ENCODE data around the gene MTG2. TPM values are rescaled to one million over a fixed set of nuclear protein-coding genes. Genes with fewer than 3 reads are reported as not detected.

MTG2 gene
- total RNA-seq, 1 donor from 2014 or later: 29.3 TPM

DNA sequence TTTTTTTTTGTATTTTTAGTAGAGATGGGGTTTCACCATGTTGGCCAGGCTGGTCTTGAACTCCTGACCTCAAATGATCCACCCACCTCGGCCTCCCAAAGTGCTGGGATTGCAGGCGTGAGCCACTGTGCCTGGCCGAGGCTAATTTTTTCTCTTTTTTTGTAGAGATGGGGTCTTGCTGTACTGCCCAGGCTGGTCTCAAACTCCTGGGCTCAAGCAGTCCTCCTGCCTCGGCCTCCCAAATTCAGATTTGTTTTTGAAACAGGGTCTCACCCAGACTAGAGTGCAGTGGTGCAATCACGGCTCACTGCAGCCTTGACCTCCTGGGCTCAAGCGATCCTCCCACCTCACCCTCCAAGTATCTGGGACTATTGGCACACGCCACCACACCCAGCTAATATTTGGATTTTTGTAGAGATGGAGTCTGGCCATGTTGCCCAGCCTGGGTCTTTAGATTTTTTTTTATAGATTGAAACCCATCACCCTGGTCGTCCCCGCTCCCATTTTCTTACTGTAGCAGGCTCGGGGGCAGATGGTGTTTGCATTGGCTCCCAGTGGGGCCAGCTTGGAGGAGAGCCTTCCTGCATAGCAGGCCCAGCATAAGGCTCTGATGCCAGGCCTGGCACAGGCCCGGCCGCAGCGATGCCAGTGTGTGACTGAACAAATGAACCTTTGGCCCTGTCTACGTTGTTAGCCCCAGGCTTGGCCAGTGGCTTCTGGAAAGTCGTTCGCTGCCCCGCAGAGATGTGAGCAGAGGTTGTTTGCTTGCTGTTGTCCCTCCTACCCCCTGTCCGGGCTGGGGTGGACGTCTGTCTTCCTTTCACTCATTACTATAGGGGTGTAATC, 4.3 kb upstream of the MTG2 start:
- TF ChIP-seq, protein P1, sequence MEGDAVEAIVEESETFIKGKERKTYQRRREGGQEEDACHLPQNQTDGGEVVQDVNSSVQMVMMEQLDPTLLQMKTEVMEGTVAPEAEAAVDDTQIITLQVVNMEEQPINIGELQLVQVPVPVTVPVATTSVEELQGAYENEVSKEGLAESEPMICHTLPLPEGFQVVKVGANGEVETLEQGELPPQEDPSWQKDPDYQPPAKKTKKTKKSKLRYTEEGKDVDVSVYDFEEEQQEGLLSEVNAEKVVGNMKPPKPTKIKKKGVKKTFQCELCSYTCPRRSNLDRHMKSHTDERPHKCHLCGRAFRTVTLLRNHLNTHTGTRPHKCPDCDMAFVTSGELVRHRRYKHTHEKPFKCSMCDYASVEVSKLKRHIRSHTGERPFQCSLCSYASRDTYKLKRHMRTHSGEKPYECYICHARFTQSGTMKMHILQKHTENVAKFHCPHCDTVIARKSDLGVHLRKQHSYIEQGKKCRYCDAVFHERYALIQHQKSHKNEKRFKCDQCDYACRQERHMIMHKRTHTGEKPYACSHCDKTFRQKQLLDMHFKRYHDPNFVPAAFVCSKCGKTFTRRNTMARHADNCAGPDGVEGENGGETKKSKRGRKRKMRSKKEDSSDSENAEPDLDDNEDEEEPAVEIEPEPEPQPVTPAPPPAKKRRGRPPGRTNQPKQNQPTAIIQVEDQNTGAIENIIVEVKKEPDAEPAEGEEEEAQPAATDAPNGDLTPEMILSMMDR (IDR thresholded peaks at IDR 0.05): no peak
- H3K9me3 Mint-ChIP-seq (ENCODE audit: unreplicated experiment): no peaks in the 10 kb centered on the region
- H3K27ac Mint-ChIP-seq (ENCODE audit: unreplicated experiment): no peak overlapping the region
- H3K27me3 Mint-ChIP-seq (ENCODE audit: unreplicated experiment): no peaks in the 10 kb centered on the region
- no peak overlapping the region for H3K4me3 Mint-ChIP-seq (ENCODE audit: unreplicated experiment)
- H3K36me3 Mint-ChIP-seq (ENCODE audit: unreplicated experiment): peaks cover 18% of the 10 kb centered on the region
- H3K4me1 Mint-ChIP-seq (ENCODE audit: unreplicated experiment): peaks cover 10% of the 10 kb centered on the region
- DNase-seq (ENCODE audit: extremely low spot score, unreplicated experiment): no peak

DNA sequence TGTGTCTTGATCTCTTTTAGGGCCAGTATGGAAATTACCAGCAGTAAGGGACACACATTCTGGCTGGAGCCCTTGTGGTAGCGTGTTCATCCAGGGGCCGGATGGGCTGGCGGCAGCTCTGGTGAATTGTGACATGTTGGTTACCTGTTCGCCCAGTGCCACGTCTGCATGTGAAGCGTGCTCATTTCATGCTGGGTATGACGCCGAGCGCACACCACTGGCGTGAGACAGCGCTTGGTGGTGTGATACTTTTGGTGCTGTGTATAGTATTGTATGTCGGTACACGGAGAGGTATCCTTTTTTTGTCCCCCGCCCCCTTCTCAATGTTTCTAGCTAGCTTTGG, 3.7 kb upstream of the MTG2 start:
- H3K36me3 Mint-ChIP-seq (ENCODE audit: unreplicated experiment): peaks cover 15% of the 10 kb centered on the region
- H3K4me1 Mint-ChIP-seq (ENCODE audit: unreplicated experiment): peaks cover 16% of the 10 kb centered on the region
- H3K27ac Mint-ChIP-seq (ENCODE audit: unreplicated experiment): no peak overlapping the region
- H3K9me3 Mint-ChIP-seq (ENCODE audit: unreplicated experiment): no peaks in the 10 kb centered on the region
- TF ChIP-seq, protein P1 (IDR thresholded peaks at IDR 0.05): no peak
- no peaks in the 10 kb centered on the region for H3K27me3 Mint-ChIP-seq (ENCODE audit: unreplicated experiment)
- no peak overlapping the region for H3K4me3 Mint-ChIP-seq (ENCODE audit: unreplicated experiment)
- no peak for DNase-seq (ENCODE audit: extremely low spot score, unreplicated experiment)

GRCh38 chr20:62181808-62182207, 1.0 kb upstream of the MTG2 start:
- no peak for DNase-seq (ENCODE audit: extremely low spot score, unreplicated experiment)
- Mint-ChIP-seq H3K9me3 (ENCODE audit: unreplicated experiment) (no peaks in the 10 kb centered on the region), H3K4me1 (ENCODE audit: unreplicated experiment) (peaks cover 24% of the 10 kb centered on the region), H3K27me3 (ENCODE audit: unreplicated experiment) (no peaks in the 10 kb centered on the region), H3K27ac (ENCODE audit: unreplicated experiment) (peak overlapping the region; percentile 86), H3K4me3 (ENCODE audit: unreplicated experiment) (peak overlapping the region; percentile 85), H3K36me3 (ENCODE audit: unreplicated experiment) (peaks cover 4% of the 10 kb centered on the region)
- TF ChIP-seq, protein P1 (IDR thresholded peaks at IDR 0.05): no peak

DNA sequence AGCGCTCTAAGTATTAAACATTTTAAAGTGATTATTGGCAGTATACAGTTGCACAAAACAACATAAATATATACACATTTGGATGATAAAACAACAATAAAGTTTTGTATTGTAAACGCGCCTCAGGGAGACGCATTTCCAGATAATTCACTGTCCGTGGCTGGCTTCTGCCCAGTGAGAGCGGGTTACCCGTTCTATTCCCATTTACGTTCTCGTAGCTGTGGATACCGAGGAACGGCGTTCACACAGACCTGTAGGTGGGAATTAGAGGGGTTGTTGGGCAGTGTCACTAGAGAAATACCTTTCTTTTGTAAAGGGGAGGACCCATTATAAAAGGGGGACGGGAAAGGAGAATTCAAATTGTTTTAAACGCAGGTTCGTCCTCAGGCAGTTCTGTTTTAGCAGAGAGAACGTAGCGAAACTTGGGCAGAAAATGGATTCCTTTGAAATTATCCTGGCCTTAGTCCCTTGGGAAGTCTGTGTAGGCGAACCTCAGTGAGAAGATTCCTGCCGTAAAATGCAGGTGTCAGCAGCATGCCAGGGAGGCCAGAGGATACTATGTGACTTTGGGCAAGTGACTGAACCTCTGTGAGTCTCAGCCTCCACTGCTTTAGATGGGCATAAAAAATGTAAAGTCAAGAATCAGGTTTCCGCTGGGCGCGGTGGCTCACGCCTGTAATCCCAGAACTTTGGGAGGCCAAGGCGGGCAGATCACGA, 756 bp downstream of the MTG2 start:
- H3K27me3 Mint-ChIP-seq (ENCODE audit: unreplicated experiment): no peaks in the 10 kb centered on the region
- no peaks in the 10 kb centered on the region for H3K9me3 Mint-ChIP-seq (ENCODE audit: unreplicated experiment)
- H3K4me3 Mint-ChIP-seq (ENCODE audit: unreplicated experiment): peak overlapping the region; percentile 85
- peaks cover 4% of the 10 kb centered on the region for H3K36me3 Mint-ChIP-seq (ENCODE audit: unreplicated experiment)
- peak overlapping the region; percentile 86 for H3K27ac Mint-ChIP-seq (ENCODE audit: unreplicated experiment)
- TF ChIP-seq, protein P1 (IDR thresholded peaks at IDR 0.05): no peak
- H3K4me1 Mint-ChIP-seq (ENCODE audit: unreplicated experiment): peaks cover 34% of the 10 kb centered on the region
- DNase-seq (ENCODE audit: extremely low spot score, unreplicated experiment): no peak

DNA sequence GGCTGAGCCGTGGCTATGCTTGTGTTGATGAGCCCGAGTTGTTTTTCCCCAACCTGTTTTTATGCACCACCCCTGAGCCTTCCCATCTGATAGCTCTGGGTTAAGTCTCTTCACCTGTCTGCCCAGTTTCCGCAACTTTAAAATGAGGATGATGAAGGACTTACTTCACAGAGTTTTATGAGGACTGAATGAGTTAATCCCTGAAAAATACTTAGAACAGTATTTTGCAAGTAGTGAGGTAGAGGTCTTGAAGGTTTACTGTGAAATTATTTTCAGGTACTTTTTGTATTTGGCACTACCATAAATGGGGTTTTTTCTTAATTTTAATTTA, 3.2 kb downstream of the MTG2 start:
- Mint-ChIP-seq H3K27me3 (ENCODE audit: unreplicated experiment) (no peaks in the 10 kb centered on the region), H3K27ac (ENCODE audit: unreplicated experiment) (no peak overlapping the region), H3K4me1 (ENCODE audit: unreplicated experiment) (peaks cover 34% of the 10 kb centered on the region), H3K4me3 (ENCODE audit: unreplicated experiment) (no peak overlapping the region), H3K36me3 (ENCODE audit: unreplicated experiment) (peaks cover 5% of the 10 kb centered on the region), H3K9me3 (ENCODE audit: unreplicated experiment) (no peaks in the 10 kb centered on the region)
- TF ChIP-seq, protein P1 (IDR thresholded peaks at IDR 0.05): no peak
- no peak for DNase-seq (ENCODE audit: extremely low spot score, unreplicated experiment)

Data from osteocyte (in vitro differentiated cells).